Transverse colon (tissue), 4 donors: Measurements from ENCODE around the gene ARHGEF33.

ENCODE experiments used
- EP300 ChIP-seq: sonication (generic); formaldehyde crosslinking; IDR thresholded peaks from one replicate; pipeline ENCODE4 v1.6.1; 2017; ENCODE audit warnings: antibody characterized with exemption, low read depth
- POLR2A ChIP-seq: fragments of 450-650 bp; IDR thresholded peaks from one replicate; pipeline ENCODE4 v1.6.1; 2016; ENCODE audit warnings: antibody characterized with exemption, mild to moderate bottlenecking, moderate library complexity
- POLR2AphosphoS5 ChIP-seq, 3 donors: sonication (generic); formaldehyde crosslinking; IDR thresholded peaks; one replicate each; pipeline ENCODE4 v1.6.1; 2016; ENCODE audit warnings: antibody characterized with exemption in 3 of 3
- TF ChIP-seq, protein P1 (sequence below), 5 experiments: fragments of 200-600 bp in 3 of 5; fragments of 450-650 bp in 2 of 5; sonication (generic) in 3 of 5; IDR thresholded peaks; 1 replicate in 2 of 5; 2 replicates in 3 of 5; pipeline ENCODE4 v1.5.1; 2016 to 2017; ENCODE audit warnings: antibody characterized with exemption in 5 of 5, inconsistent platforms in 3 of 5, mild to moderate bottlenecking in 2 of 5, moderate library complexity in 1 of 5

DNA sequence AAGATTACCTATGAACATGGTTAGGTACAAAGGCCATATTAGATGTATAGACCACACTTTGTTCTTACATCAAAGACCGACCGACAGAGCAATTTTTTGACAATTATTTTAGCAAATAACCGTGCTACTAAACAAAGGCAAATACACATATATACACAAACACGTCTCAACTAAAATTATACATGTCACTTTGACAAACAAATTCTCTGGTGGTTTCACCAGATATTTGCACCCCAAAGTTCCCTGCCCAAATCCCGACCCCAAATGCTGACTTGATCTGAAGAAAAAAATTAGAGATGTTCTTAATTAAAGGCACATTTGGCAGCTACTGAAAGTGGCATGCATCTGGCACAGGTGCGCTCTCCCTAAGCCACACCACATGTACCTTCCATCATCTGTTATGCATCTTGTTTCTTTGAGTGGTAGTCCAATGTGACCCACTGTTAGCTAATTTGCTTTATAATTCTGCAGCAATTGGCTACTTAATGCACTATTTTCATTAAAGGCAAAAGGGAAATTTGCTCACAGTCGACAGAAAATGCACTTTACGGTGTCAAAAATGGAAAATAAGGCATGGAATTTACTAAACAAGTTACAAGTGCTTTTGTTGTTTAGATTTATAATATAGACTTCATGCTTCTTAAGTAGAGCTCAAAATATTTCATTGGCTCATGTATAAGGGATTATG is 92.1 kb downstream of the ARHGEF33 start:
- TF ChIP-seq, protein P1, sequence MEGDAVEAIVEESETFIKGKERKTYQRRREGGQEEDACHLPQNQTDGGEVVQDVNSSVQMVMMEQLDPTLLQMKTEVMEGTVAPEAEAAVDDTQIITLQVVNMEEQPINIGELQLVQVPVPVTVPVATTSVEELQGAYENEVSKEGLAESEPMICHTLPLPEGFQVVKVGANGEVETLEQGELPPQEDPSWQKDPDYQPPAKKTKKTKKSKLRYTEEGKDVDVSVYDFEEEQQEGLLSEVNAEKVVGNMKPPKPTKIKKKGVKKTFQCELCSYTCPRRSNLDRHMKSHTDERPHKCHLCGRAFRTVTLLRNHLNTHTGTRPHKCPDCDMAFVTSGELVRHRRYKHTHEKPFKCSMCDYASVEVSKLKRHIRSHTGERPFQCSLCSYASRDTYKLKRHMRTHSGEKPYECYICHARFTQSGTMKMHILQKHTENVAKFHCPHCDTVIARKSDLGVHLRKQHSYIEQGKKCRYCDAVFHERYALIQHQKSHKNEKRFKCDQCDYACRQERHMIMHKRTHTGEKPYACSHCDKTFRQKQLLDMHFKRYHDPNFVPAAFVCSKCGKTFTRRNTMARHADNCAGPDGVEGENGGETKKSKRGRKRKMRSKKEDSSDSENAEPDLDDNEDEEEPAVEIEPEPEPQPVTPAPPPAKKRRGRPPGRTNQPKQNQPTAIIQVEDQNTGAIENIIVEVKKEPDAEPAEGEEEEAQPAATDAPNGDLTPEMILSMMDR (IDR thresholded peaks at IDR 0.05) = no peak
- TF ChIP-seq POLR2A (no peak), EP300 (no peak), POLR2AphosphoS5 (IDR thresholded peaks at IDR 0.05) (no peak)
